ENCODE measurements around the gene CACNA1A. TPM values are rescaled to one million over a fixed set of nuclear protein-coding genes. Genes with fewer than 3 reads are reported as not detected.
A peak's percentile ranks its signal among the peaks of the same experiment; 100 is the strongest.
"Not testable (repeated sequence)": the region's sequence is repeated elsewhere in the genome, so short reads cannot be mapped to it uniquely, and the experiment has no call there.

CACNA1A gene
- total RNA-seq, 1 experiment from 2014 or later = 0.85 TPM

GRCh38 chr19:13173139-13173737, 333.0 kb downstream of the CACNA1A start:
- no peaks in the 10 kb centered on the region for H3K9me3 Mint-ChIP-seq (ENCODE audit: low read depth, unreplicated experiment)
- CTCF ChIA-PET = interaction anchor here (0.7 kb wide), 1 partner anchor 272 kb away, joined by 3 read pairs; no protein-coding TSS in a partner anchor
- intact Hi-C loops (cut with micrococcal nuclease; ENCODE audit: unreplicated experiment) = no loop called here
- no peak for DNase-seq
- no peaks in the 10 kb centered on the region for H3K27me3 Mint-ChIP-seq (ENCODE audit: unreplicated experiment)
- BruUV-seq (replicated peaks) = no TSS peak
- TF ChIP-seq CTCF (IDR thresholded peaks at IDR 0.05; ENCODE audit: unreplicated experiment) = no peak
- H3K36me3 Mint-ChIP-seq (ENCODE audit: insufficient read depth, unreplicated experiment) = peaks cover 22% of the 10 kb centered on the region
- H3K4me1 Mint-ChIP-seq (ENCODE audit: low read depth, unreplicated experiment) = peaks cover 38% of the 10 kb centered on the region
- no peak overlapping the region for H3K4me3 Mint-ChIP-seq (ENCODE audit: low read depth, unreplicated experiment)
- H3K27ac Mint-ChIP-seq (ENCODE audit: unreplicated experiment) = no peak overlapping the region

- peak overlapping the region; percentile 73 for H3K27ac Mint-ChIP-seq (ENCODE audit: unreplicated experiment)
- no peaks in the 10 kb centered on the region for H3K27me3 Mint-ChIP-seq (ENCODE audit: unreplicated experiment)
- peaks cover 27% of the 10 kb centered on the region for H3K36me3 Mint-ChIP-seq (ENCODE audit: insufficient read depth, unreplicated experiment)
- TF ChIP-seq CTCF (IDR thresholded peaks at IDR 0.05; ENCODE audit: unreplicated experiment) = no peak
- CTCF ChIA-PET = interaction anchor here (0.7 kb wide), 1 partner anchor 273 kb away, joined by 3 read pairs; no protein-coding TSS in a partner anchor
- H3K4me1 Mint-ChIP-seq (ENCODE audit: low read depth, unreplicated experiment) = peaks cover 38% of the 10 kb centered on the region
- no peak overlapping the region for H3K4me3 Mint-ChIP-seq (ENCODE audit: low read depth, unreplicated experiment)
- BruUV-seq (replicated peaks) = no TSS peak
- peak; percentile 84 for DNase-seq
- intact Hi-C loops (cut with micrococcal nuclease; ENCODE audit: unreplicated experiment) = no loop called here
- no peaks in the 10 kb centered on the region for H3K9me3 Mint-ChIP-seq (ENCODE audit: low read depth, unreplicated experiment)
Observed at GRCh38 chr19:13172346-13173138, 333.7 kb downstream of the CACNA1A start.

- BruUV-seq (replicated peaks) = no TSS peak
Observed at GRCh38 chr19:13171146-13171545, 335.1 kb downstream of the CACNA1A start.

GRCh38 chr19:13169769-13170168, 336.5 kb downstream of the CACNA1A start:
- peaks cover 39% of the 10 kb centered on the region for H3K36me3 Mint-ChIP-seq (ENCODE audit: insufficient read depth, unreplicated experiment)
- no peak overlapping the region for H3K4me3 Mint-ChIP-seq (ENCODE audit: low read depth, unreplicated experiment)
- H3K27ac Mint-ChIP-seq (ENCODE audit: unreplicated experiment) = peak overlapping the region; percentile 93
- BruUV-seq (replicated peaks) = no TSS peak
- intact Hi-C loops (cut with micrococcal nuclease; ENCODE audit: unreplicated experiment) = no loop called here
- DNase-seq = peak; percentile 79
- H3K9me3 Mint-ChIP-seq (ENCODE audit: low read depth, unreplicated experiment) = no peaks in the 10 kb centered on the region
- CTCF ChIA-PET = interaction anchor here (0.6 to 0.9 kb wide), 5 partner anchors 11 to 79 kb away, joined by 3 to 4 read pairs (median 3); partner anchors contain the start of genes IER2 and STX10
- no peaks in the 10 kb centered on the region for H3K27me3 Mint-ChIP-seq (ENCODE audit: unreplicated experiment)
- H3K4me1 Mint-ChIP-seq (ENCODE audit: low read depth, unreplicated experiment) = peaks cover 50% of the 10 kb centered on the region
- TF ChIP-seq CTCF (IDR thresholded peaks at IDR 0.05; ENCODE audit: unreplicated experiment) = no peak

More at GRCh38 chr19:13171146-13171545, 335.1 kb downstream of the CACNA1A start:
- Mint-ChIP-seq H3K9me3 (ENCODE audit: low read depth, unreplicated experiment) (no peaks in the 10 kb centered on the region), H3K4me1 (ENCODE audit: low read depth, unreplicated experiment) (peaks cover 46% of the 10 kb centered on the region), H3K4me3 (ENCODE audit: low read depth, unreplicated experiment) (no peak overlapping the region), H3K27me3 (ENCODE audit: unreplicated experiment) (no peaks in the 10 kb centered on the region), H3K36me3 (ENCODE audit: insufficient read depth, unreplicated experiment) (peaks cover 34% of the 10 kb centered on the region), H3K27ac (ENCODE audit: unreplicated experiment) (peak overlapping the region; percentile 73)
- intact Hi-C loops (cut with micrococcal nuclease; ENCODE audit: unreplicated experiment) = no loop called here
- CTCF ChIA-PET = no interaction called here
- no peak for TF ChIP-seq CTCF (IDR thresholded peaks at IDR 0.05; ENCODE audit: unreplicated experiment)
- DNase-seq = no peak

GRCh38 chr19:13166151-13166550, 340.1 kb downstream of the CACNA1A start:
- H3K4me3 Mint-ChIP-seq (ENCODE audit: low read depth, unreplicated experiment); H3K9me3 Mint-ChIP-seq (ENCODE audit: low read depth, unreplicated experiment); intact Hi-C loops (cut with micrococcal nuclease; ENCODE audit: unreplicated experiment); DNase-seq; BruUV-seq (replicated peaks); H3K27me3 Mint-ChIP-seq (ENCODE audit: unreplicated experiment): not testable (repeated sequence)
- Mint-ChIP-seq H3K4me1 (ENCODE audit: low read depth, unreplicated experiment) (peaks cover 40% of the 10 kb centered on the region), H3K27ac (ENCODE audit: unreplicated experiment) (peak overlapping the region; percentile 98), H3K36me3 (ENCODE audit: insufficient read depth, unreplicated experiment) (peaks cover 55% of the 10 kb centered on the region)
- CTCF ChIA-PET = interaction anchor here (0.7 kb wide), 1 partner anchor 1581 kb away, joined by 3 read pairs; no protein-coding TSS in a partner anchor
